ENCODE data around the gene PIGR. TPM values are rescaled to one million over a fixed set of nuclear protein-coding genes. Genes with fewer than 3 reads are reported as not detected.

PIGR gene
- polyA plus RNA-seq, 1 of the 3 experiments (the other 2 are of a cell fraction): not detected

DNA sequence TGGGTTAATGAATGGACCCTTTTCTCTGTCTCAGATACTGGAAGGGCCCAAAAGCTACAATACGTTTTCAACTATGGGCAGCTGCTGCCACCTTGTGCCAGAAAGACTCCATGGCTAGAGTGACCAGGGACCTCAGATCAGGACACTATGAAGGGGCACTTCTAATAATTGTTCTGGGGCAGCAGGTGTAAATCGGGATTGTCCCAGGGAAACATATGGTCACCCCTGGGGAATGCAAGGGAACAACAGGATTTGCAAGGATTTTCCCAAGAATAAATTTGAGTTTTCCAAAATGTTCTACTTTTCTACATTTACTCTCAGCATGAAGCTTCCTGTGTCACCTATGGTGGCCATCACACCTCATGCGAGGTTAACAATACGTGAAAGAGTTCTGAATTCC, 36.0 kb upstream of the PIGR start:
- ChIA-PET CTCF (interaction anchor here (0.6 to 6.1 kb wide), 59 partner anchors 9 to 520 kb away, joined by 3 to 48 read pairs (median 4); partner anchors contain the start of genes DYRK3, FCAMR and PIGR), POLR2A (interaction anchor here (1.5 kb wide), 1 partner anchor 347 kb away, joined by 5 read pairs; the partner anchor contains the start of gene DYRK3)
- Histone ChIP-seq H3K9me3 (no peaks in the 10 kb centered on the region), H3K27ac (ENCODE audit: low read depth in 2 of 2, low read length in 1 of 2) (no peak overlapping the region), H2AFZ (ENCODE audit: low read depth) (no peak overlapping the region), H3K4me2 (no peak overlapping the region), H3K9me2 (no peaks in the 10 kb centered on the region), H3K4me1 (ENCODE audit: control insufficient read depth in 1 of 2, insufficient read depth in 2 of 2, low read depth in 1 of 2, low read length in 1 of 2) (no peaks in the 10 kb centered on the region), H4K20me1 (ENCODE audit: insufficient read depth) (no peaks in the 10 kb centered on the region), H3K27me3 (ENCODE audit: insufficient read depth) (peaks cover 46% of the 10 kb centered on the region; the same call in 1 of the 2 replicates), H3K4me3 (ENCODE audit: low read depth in 2 of 2, low read length in 1 of 2) (no peak overlapping the region), H3K9ac (no peak overlapping the region), H3K79me2 (ENCODE audit: insufficient read depth) (no peaks in the 10 kb centered on the region), H3K36me3 (replicated peaks in 1 of 2; ENCODE audit: control insufficient read depth in 1 of 2, insufficient read depth in 2 of 2, low read length in 1 of 2) (no peaks in the 10 kb centered on the region), H3F3A (replicated peaks; ENCODE audit: insufficient read depth) (no peaks in the 10 kb centered on the region)
- WGBS (ENCODE audit: low lambda C conversion rate): 4% methylated on average over 4 of the region's 4 CpGs
- TF ChIP-seq RAD21 (IDR thresholded peaks at IDR 0.05; ENCODE audit: low read length): peak; percentile 85
- no peak for TF ChIP-seq POLR2AphosphoS5 (IDR thresholded peaks at IDR 0.05; ENCODE audit: low read depth, low read length)
- peak; percentile 62 for TF ChIP-seq CTCF (IDR thresholded peaks at IDR 0.05)
- peak; percentile 63 for TF ChIP-seq SMC3 (IDR thresholded peaks at IDR 0.05; ENCODE audit: low read depth, low read length)
- DNase-seq: peak; percentile 58

DNA sequence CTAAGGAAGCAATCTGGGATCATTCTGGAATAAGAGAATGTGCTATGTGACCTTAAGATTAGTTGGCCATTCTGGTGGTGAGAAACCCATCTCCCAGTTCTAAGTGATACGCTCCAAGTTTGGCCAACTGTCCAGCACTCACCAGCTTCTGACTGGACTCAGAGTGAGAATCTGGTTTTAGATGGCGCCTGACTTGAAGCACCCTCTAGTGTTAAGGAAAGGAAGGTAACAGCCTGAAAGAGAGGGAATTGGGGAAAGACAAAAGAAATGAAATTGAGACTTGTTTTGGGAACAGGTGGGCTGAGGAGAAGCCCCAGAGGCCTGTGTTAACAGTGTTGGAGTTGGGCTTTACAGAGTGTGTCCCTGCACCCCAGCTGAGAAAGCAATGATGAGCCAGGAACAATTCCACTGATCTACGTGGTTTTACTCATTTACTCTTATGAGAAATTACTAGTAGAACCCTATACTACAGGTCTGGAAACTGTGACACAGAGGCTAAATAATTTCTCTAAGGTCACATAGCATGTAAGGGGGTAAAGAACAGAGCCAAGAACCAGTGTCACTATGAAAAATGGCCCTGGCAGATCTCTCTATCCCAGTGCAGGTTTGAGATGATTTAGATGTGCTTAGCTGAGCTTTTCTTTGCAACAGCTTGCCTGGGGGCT, 33.2 kb upstream of the PIGR start:
- Histone ChIP-seq H3K9ac (no peak overlapping the region), H3K9me2 (no peaks in the 10 kb centered on the region), H3K27me3 (ENCODE audit: insufficient read depth) (peaks cover 29% of the 10 kb centered on the region; the same call in 1 of the 2 replicates), H3K27ac (ENCODE audit: low read depth in 2 of 2, low read length in 1 of 2) (no peak overlapping the region), H3K4me1 (ENCODE audit: control insufficient read depth in 1 of 2, insufficient read depth in 2 of 2, low read depth in 1 of 2, low read length in 1 of 2) (no peaks in the 10 kb centered on the region), H4K20me1 (ENCODE audit: insufficient read depth) (no peaks in the 10 kb centered on the region), H3F3A (replicated peaks; ENCODE audit: insufficient read depth) (no peaks in the 10 kb centered on the region), H3K4me2 (no peak overlapping the region), H3K9me3 (no peaks in the 10 kb centered on the region), H3K4me3 (ENCODE audit: low read depth in 2 of 2, low read length in 1 of 2) (no peak overlapping the region), H2AFZ (ENCODE audit: low read depth) (no peak overlapping the region), H3K79me2 (ENCODE audit: insufficient read depth) (no peaks in the 10 kb centered on the region), H3K36me3 (replicated peaks in 1 of 2; ENCODE audit: control insufficient read depth in 1 of 2, insufficient read depth in 2 of 2, low read length in 1 of 2) (no peaks in the 10 kb centered on the region)
- no peak for DNase-seq
- peak; percentile 31 for TF ChIP-seq SMC3 (IDR thresholded peaks at IDR 0.05; ENCODE audit: low read depth, low read length)
- peak; percentile 50 for TF ChIP-seq RAD21 (IDR thresholded peaks at IDR 0.05; ENCODE audit: low read length)
- TF ChIP-seq POLR2AphosphoS5 (IDR thresholded peaks at IDR 0.05; ENCODE audit: low read depth, low read length): no peak
- peak; percentile 53 for TF ChIP-seq CTCF (IDR thresholded peaks at IDR 0.05)
- WGBS (ENCODE audit: low lambda C conversion rate): 53% methylated on average over 3 of the region's 3 CpGs
- ChIA-PET CTCF (interaction anchor here (0.6 to 6.1 kb wide), 10 partner anchors 10 to 255 kb away, joined by 3 to 39 read pairs (median 6); partner anchors contain the start of gene FCAMR), POLR2A (no interaction called here)

Measured in SK-N-SH (cell line).